ENCODE measurements around the gene PCDHB12.
"Not testable (repeated sequence)": the region's sequence is repeated elsewhere in the genome, so short reads cannot be mapped to it uniquely, and the experiment has no call there.

Gene PCDHB12

DNA sequence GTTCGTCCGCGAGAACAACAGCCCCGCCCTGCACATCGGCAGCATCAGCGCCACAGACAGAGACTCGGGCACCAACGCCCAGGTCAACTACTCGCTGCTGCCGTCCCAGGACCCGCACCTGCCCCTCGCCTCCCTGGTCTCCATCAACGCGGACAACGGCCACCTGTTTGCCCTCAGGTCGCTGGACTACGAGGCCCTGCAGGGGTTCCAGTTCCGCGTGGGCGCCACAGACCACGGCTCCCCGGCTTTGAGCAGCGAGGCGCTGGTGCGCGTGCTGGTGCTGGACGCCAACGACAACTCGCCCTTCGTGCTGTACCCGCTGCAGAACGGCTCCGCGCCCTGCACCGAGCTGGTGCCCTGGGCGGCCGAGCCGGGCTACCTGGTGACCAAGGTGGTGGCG is 1.8 kb downstream of the PCDHB12 start:
- DNase-seq (ENCODE audit: low read depth): not testable (repeated sequence)

DNA sequence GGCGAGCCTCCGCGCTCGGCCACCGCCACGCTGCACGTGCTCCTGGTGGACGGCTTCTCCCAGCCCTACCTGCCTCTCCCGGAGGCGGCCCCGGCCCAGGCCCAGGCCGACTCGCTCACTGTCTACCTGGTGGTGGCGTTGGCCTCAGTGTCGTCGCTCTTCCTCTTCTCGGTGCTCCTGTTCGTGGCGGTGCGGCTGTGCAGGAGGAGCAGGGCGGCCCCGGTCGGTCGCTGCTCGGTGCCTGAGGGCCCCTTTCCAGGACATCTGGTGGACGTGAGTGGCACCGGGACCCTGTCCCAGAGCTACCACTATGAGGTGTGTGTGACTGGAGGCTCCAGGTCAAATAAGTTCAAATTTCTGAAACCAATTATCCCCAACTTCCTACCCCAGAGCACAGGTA is 2.3 kb downstream of the PCDHB12 start:
- DNase-seq (ENCODE audit: low read depth): not testable (repeated sequence)

DNA sequence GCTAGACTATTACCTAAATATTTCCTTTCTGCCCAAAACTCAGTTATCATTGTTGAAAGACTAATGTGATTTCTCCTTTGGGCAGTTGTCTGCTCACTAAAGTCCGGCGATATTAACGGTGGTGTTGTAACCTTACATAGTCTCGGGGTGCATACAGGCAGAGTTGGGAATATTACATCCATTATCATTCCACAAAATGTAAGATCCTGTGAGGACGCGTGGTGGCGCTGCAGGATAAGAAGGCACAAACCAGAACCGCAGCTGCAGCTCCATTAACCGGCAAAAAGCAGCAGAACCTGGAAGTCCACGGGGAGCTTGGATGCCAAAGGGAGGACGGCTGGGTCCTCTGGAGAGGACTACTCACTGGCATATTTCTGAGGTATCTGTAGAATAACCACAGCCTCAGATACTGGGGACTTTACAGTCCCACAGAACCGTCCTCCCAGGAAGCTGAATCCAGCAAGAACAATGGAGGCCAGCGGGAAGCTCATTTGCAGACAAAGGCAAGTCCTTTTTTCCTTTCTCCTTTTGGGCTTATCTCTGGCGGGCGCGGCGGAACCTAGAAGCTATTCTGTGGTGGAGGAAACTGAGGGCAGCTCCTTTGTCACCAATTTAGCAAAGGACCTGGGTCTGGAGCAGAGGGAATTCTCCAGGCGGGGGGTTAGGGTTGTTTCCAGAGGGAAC is 5.3 kb downstream of the PCDHB12 start, which contains the start of gene PCDHB13:
Gene PCDHB13 (plus strand): TSS at position 264 of the 684 bp plus-strand sequence. CDS start 205 bp downstream, at position 469.
- DNase-seq (ENCODE audit: low read depth): not testable (repeated sequence)

DNA sequence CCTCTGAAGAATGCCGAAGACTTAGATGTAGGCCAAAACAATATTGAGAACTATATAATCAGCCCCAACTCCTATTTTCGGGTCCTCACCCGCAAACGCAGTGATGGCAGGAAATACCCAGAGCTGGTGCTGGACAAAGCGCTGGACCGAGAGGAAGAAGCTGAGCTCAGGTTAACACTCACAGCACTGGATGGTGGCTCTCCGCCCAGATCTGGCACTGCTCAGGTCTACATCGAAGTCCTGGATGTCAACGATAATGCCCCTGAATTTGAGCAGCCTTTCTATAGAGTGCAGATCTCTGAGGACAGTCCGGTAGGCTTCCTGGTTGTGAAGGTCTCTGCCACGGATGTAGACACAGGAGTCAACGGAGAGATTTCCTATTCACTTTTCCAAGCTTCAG is 6.1 kb downstream of the PCDHB12 start:
- not testable (repeated sequence) for DNase-seq (ENCODE audit: low read depth)

DNA sequence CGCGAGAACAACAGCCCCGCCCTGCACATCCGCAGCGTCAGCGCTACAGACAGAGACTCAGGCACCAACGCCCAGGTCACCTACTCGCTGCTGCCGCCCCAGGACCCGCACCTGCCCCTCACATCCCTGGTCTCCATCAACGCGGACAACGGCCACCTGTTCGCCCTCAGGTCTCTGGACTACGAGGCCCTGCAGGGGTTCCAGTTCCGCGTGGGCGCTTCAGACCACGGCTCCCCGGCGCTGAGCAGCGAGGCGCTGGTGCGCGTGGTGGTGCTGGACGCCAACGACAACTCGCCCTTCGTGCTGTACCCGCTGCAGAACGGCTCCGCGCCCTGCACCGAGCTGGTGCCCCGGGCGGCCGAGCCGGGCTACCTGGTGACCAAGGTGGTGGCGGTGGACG is 7.0 kb downstream of the PCDHB12 start:
- not testable (repeated sequence) for DNase-seq (ENCODE audit: low read depth)

DNA sequence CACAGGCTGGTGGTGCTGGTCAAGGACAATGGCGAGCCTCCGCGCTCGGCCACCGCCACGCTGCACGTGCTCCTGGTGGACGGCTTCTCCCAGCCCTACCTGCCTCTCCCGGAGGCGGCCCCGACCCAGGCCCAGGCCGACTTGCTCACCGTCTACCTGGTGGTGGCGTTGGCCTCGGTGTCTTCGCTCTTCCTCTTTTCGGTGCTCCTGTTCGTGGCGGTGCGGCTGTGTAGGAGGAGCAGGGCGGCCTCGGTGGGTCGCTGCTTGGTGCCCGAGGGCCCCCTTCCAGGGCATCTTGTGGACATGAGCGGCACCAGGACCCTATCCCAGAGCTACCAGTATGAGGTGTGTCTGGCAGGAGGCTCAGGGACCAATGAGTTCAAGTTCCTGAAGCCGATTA is 7.5 kb downstream of the PCDHB12 start:
- not testable (repeated sequence) for DNase-seq (ENCODE audit: low read depth)

DNA sequence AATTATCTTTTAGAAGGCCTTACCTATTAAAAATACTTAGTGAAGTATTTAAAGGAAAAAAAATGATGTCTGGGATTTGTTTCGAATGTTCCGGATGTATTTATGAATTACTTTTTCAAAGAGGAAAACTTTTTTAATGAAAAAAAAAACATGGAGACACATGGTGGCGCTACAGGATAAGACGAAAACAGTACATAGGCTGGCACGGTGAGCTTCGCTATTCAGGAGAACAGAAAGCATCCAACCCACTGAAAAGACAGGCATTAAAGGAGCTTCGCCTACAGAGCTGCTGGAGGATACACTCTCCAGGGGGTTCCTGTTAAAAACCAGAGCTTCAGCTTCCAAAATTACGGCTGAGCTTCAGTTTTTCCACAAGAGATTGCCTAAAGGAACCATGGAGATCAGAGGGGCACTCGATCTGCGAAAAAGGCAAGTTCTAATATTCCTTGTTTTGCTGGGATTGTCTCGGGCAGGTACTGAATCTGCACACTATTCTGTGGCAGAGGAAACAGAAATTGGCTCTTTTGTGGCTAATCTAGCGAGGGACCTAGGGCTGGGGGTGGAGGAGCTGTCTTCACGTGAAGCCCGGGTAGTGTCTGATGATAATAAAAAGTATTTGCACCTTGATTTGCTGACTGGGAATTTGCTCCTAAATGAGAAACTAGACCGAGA is 14.7 kb downstream of the PCDHB12 start, which contains the start of gene PCDHB14:
Gene PCDHB14 (plus strand): TSS at position 232 of the 672 bp plus-strand sequence. CDS start 163 bp downstream, at position 395.
- no peak for DNase-seq (ENCODE audit: low read depth)

DNA sequence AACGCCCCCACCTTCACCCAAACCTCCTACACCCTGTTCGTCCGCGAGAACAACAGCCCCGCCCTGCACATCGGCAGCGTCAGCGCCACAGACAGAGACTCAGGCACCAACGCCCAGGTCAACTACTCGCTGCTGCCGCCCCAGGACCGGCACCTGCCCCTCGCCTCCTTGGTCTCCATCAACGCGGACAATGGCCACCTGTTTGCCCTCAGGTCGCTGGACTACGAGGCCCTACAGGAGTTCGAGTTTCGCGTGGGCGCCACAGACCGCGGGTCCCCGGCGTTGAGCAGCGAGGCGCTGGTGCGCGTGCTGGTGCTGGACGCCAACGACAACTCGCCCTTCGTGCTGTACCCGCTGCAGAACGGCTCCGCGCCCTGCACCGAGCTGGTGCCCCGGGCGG is 16.3 kb downstream of the PCDHB12 start:
- DNase-seq (ENCODE audit: low read depth): not testable (repeated sequence)

DNA sequence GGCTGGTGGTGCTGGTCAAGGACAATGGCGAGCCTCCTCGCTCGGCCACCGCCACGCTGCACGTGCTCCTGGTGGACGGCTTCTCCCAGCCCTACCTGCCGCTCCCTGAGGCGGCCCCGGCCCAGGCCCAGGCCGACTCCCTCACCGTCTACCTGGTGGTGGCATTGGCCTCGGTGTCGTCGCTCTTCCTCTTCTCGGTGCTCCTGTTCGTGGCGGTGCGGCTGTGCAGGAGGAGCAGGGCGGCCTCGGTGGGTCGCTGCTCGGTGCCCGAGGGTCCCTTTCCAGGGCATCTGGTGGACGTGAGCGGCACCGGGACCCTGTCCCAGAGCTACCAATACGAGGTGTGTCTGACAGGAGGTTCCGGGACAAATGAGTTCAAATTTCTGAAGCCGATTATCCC is 16.9 kb downstream of the PCDHB12 start:
- DNase-seq (ENCODE audit: low read depth): not testable (repeated sequence)

DNA sequence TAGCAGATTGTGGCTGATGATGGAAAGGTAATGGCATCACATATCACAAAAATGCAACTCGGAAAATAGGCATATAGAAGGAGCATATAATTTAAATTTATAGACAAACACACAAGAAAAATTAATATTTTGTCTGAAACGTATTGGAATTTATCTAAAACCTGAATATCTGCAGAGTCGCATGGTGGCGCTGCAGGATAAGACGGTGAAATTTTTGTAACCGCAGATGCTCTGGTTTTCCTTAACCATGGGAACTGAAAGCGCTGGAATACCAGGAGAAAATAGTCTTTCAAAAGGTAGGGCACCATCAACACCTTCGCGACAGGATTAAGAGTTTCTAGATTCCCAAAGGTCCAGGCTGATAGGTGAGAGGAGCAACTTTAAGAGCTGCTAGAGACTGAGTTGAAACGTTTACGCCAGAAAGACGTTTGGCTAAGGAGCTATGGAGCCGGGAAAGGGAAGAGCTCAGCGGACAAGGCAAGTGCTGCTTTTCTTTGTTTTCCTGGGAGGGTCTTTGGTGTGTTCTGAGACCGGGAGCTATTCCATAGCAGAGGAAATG is 25.7 kb downstream of the PCDHB12 start:
- no peak for DNase-seq (ENCODE audit: low read depth)

DNA sequence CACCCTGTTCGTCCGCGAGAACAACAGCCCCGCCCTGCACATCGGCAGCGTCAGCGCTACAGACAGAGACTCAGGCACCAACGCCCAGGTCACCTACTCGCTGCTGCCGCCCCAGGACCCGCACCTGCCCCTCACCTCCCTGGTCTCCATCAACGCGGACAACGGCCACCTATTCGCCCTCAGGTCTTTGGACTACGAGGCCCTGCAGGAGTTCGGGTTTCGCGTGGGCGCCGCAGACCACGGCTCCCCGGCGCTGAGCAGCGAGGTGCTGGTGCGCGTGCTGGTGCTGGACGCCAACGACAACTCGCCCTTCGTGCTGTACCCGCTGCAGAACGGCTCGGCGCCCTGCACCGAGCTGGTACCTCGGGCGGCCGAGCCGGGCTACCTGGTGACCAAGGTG is 27.4 kb downstream of the PCDHB12 start:
- not testable (repeated sequence) for DNase-seq (ENCODE audit: low read depth)

DNA sequence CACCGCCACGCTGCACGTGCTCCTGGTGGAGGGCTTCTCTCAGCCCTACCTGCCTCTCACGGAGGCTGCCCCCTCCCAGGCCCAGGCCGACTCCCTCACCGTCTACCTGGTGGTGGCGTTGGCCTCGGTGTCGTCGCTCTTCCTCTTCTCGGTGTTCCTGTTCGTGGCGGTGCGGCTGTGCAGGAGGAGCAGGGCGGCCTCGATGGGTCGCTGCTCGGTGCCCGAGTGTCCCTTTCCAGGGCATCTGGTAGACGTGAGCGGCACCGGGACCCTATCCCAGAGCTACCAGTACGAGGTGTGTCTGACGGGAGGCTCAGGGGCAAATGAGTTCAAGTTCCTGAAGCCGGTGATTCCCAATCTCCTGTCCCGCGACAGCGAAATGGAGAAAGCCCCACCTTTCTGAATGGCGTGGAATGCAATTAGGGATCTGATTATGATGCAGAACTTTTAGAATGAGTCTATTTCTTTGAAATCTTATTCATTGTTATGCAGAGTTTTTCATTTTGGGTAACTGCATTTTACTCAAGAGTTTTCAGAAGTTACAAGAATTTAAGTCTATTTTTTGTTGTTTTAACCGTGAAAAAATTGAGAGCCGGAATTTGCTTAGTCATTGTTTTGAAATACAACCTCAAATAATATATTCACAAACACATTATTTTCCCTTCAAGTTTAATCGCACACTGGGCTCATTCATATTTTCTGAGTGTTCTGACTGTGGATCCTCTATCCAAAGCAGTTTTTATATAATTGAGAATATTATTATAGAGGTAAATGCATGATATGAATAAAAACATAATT is 28.2 kb downstream of the PCDHB12 start:
- no peak for DNase-seq (ENCODE audit: low read depth)

DNA sequence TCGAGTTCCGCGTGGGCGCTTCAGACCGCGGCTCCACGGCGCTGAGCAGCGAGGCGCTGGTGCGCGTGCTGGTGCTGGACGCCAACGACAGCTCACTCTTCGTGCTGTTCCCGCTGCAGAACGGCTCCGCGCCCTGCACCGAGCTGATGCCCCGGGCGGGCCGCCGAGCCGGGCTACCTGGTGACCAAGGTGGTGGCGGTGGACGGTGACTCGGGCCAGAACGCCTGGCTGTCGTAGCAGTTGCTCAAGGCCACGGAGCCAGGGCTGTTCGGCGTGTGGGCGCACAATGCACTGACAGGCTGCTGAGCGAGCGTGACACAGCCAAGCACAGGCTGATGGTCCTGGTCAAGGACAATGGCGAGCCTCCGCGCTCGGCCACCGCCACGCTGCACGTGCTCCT is 33.0 kb downstream of the PCDHB12 start:
- DNase-seq (ENCODE audit: low read depth): no peak

DNA sequence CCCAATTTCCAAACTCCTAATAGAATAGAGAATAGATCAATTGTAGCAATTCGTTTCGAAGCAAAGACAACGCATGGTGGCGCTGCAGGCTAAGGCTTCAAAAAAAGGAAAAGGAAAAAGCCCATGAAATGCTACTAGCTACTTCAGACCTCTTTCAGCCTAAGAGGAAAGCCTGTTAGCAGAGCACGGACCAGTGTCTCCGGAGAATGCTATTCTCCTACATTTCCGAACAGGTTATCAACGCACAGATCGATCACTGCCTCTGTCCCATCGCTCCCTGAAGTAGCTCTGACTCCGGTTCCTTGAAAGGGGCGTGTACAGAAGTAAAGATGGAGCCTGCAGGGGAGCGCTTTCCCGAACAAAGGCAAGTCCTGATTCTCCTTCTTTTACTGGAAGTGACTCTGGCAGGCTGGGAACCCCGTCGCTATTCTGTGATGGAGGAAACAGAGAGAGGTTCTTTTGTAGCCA is 36.8 kb downstream of the PCDHB12 start, which contains the start of gene PCDHB15:
Gene PCDHB15 (plus strand): TSS at position 146 of the 468 bp plus-strand sequence. CDS start 184 bp downstream, at position 330.
- no peak for DNase-seq (ENCODE audit: low read depth)

DNA sequence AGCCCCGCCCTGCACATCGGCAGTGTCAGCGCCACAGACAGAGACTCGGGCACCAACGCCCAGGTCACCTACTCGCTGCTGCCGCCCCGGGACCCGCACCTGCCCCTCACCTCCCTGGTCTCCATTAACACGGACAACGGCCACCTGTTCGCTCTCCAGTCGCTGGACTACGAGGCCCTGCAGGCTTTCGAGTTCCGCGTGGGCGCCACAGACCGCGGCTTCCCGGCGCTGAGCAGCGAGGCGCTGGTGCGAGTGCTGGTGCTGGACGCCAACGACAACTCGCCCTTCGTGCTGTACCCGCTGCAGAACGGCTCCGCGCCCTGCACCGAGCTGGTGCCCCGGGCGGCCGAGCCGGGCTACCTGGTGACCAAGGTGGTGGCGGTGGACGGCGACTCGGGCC is 38.5 kb downstream of the PCDHB12 start:
- DNase-seq (ENCODE audit: low read depth): not testable (repeated sequence)

DNA sequence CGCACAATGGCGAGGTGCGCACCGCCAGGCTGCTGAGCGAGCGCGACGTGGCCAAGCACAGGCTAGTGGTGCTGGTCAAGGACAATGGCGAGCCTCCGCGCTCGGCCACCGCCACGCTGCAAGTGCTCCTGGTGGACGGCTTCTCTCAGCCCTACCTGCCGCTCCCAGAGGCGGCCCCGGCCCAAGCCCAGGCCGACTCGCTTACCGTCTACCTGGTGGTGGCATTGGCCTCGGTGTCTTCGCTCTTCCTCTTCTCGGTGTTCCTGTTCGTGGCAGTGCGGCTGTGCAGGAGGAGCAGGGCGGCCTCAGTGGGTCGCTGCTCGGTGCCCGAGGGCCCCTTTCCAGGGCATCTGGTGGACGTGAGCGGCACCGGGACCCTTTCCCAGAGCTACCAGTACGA is 38.9 kb downstream of the PCDHB12 start:
- not testable (repeated sequence) for DNase-seq (ENCODE audit: low read depth)

DNA sequence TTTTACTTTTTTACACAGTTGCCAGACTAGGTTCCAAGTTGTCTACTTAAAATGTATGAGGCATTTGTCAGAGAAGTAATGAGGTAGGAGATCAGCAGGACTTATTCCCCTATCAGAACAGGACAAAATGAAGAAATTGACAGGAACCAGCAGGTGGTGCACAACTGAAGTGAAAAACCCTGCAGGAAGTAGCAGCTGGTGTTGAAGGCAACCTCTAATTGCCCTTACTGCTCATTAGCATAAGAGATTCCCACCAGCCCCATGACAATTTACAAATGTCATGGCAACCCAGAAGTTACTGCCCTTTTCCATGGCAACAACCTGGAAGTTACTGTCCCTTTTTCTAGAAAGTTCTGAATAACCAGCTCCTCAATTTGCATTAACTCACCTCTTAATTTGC is 42.1 kb downstream of the PCDHB12 start:
- DNase-seq (ENCODE audit: low read depth): no peak

DNA sequence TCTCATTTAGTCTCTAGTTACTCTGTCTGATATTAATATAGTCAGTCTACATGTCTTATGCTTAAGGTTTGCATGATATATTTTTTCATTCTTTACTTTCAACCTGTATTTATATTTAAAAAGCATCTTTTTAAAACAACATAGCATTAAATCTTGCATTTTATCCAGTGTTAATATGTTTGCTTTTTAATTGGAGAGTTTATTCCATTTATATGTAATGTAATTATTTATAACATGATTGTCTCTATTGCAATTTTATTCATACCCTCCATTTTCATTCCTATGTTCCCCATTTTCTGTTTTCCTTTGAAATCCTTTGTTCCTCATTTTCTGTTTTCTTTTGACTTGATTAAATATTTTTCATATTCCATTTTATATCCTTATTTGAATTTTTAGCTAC is 49.9 kb downstream of the PCDHB12 start:
- no peak for DNase-seq (ENCODE audit: low read depth)

DNA sequence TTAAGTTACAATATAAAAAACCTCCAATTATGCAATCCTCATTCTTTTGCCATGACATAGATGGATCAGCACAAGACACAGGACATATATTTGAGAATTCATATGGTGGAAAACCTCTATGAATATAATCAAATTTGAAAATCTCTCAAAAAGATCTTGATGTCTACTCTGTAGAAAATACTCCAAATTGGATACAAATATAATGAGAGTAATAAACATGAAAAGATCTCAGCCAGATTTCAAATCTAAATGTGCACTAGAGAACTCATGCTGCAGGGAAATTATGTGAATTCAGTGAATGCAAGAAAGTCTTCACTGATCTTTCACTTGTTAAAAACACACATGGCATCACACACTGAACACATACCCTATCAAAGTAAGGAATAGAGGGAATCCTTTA is 50.4 kb downstream of the PCDHB12 start:
- no peak for DNase-seq (ENCODE audit: low read depth)

DNA sequence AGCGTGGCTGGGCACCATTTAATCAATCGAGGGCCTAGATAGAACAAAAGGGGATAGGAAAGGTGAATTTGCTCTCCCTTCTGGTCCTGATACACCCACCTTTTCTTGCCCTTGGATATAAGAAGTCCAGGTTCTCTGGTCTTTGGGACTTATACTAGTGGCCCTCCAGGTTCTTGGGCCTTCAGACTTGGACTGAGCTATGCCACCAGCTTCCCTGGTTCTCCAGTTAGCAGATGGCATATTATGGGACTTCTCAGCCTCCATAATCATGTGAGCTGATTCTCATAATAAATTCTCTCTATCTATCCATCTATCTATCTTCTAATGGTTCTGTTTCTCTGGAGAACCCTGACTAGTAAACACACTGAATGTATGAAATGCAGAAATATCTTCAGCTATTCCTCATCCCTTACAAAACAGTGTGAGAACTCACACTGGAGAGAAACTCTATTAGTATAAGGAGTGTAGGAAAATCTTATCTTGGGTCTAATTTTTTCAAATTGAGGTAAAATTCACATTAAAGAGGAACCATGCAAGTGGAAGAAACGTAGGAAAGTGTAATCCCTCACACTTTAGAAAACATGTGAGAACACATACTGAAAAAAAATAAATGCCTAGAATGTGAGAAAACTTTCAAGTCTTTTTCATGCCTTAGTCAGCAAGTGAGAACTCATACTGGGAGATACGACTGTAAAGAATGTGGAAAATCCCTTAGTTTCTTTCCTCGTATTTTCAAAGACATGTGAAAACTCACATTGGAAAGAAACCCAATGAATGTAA is 52.1 kb downstream of the PCDHB12 start:
- no peak for DNase-seq (ENCODE audit: low read depth)

DNA sequence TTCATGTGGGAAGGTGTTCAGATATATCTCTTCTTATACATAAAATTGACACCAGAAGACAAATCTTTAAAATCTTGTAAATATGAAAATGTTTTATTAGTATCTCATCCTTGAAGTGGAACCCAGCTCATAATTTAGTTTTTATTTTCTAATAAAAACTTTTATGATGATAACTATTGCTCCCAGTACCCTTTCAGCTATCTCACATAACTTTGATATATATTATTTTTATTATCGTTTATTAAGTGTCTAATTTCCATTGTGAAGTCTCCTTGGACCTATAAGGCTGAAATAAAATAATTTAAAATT is 52.7 kb downstream of the PCDHB12 start:
- no peak for DNase-seq (ENCODE audit: low read depth)

Measured in T-helper 22 cell (primary cell).